ENCODE results near the gene CACNG8.
A peak's percentile ranks its signal among the peaks of the same experiment; 100 is the strongest.

CACNG8 gene

GRCh38 chr19:53983457-53984289 is 20.9 kb downstream of the CACNG8 start:
- no peak overlapping the region for H3K4me3 ChIP-seq (ENCODE audit: low read length)
- DNase-seq (ENCODE audit: low read depth) = no peak

GRCh38 chr19:53985863-53986262 is 23.1 kb downstream of the CACNG8 start:
- no peak overlapping the region for H3K4me3 ChIP-seq (ENCODE audit: low read length)
- DNase-seq (ENCODE audit: low read depth) = no peak
- no peak for TF ChIP-seq CTCF (conservative IDR thresholded peaks at IDR 0.05; ENCODE audit: low read length)

More at GRCh38 chr19:53983457-53984289, 20.9 kb downstream of the CACNG8 start:
- TF ChIP-seq CTCF (conservative IDR thresholded peaks at IDR 0.05; ENCODE audit: low read length) = no peak

DNA sequence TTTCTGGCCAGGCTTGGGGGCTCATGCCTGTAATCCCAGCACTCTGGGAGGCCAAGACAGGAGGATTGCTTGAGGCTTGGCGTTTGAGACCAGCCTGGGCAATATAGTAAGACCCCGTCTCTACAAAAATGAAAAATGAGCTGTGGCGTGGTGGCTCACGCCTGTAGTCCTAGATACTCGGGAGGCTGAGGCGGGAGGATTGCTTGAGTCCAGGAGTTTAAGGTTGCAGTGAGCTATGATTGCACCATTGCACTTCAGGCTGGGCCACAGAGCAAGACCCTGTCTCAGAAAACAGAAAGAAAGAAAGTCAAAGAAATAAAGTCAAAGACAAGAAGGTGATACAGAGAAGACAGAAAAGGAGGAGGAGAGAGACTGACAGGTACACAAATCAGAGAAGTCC is 26.2 kb downstream of the CACNG8 start:
- H3K4me3 ChIP-seq (ENCODE audit: low read length) = no peak overlapping the region
- DNase-seq (ENCODE audit: low read depth) = no peak
- no peak for TF ChIP-seq CTCF (conservative IDR thresholded peaks at IDR 0.05; ENCODE audit: low read length)

DNA sequence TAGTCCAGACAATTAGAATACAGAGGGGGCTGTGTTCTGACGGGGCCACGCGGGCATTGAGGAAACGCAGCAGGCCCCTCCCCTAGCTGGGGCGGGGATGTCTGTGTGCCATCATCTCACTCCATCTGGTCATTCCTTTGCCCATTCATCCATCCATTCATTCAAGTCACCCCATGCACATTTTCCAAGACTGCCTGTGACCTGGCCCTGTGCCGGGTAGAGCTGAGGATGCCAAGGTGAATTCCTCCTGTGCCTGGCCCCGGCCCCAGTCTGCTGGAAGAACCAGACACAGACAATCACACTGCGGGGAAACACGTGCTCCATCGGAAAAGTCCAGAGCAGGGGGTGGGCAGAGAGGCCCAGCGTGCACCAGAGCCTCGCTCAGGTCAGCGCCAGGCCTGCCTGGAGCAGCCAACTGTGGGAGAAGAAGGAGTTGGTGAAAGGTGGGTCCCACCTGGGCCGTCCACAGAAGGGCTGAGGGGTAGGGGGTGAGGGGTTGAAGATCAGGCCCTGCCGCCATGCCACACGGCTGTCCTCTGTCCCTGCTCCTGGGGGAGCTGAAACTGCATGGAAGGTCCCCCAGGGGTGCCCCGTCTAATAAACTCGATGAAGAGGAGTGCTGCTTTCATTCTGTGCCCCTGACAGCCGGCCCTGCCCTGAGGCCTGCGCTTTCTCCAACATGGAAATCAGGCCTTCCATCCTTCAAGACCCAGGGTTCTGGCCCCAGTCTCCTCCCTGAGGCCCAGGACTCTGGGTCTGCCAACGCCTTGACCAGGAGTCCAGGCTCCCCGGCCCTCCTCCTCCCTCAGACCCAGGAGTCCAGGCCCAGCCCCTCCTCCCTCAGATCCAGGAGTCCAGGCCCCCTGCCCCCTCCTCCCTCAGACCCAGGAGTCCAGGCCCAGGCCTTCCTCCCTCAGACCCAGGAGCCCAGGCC is 27.1 kb downstream of the CACNG8 start:
- no peak overlapping the region for H3K4me3 ChIP-seq (ENCODE audit: low read length)
- DNase-seq (ENCODE audit: low read depth) = no peak
- no peak for TF ChIP-seq CTCF (conservative IDR thresholded peaks at IDR 0.05; ENCODE audit: low read length)

DNA sequence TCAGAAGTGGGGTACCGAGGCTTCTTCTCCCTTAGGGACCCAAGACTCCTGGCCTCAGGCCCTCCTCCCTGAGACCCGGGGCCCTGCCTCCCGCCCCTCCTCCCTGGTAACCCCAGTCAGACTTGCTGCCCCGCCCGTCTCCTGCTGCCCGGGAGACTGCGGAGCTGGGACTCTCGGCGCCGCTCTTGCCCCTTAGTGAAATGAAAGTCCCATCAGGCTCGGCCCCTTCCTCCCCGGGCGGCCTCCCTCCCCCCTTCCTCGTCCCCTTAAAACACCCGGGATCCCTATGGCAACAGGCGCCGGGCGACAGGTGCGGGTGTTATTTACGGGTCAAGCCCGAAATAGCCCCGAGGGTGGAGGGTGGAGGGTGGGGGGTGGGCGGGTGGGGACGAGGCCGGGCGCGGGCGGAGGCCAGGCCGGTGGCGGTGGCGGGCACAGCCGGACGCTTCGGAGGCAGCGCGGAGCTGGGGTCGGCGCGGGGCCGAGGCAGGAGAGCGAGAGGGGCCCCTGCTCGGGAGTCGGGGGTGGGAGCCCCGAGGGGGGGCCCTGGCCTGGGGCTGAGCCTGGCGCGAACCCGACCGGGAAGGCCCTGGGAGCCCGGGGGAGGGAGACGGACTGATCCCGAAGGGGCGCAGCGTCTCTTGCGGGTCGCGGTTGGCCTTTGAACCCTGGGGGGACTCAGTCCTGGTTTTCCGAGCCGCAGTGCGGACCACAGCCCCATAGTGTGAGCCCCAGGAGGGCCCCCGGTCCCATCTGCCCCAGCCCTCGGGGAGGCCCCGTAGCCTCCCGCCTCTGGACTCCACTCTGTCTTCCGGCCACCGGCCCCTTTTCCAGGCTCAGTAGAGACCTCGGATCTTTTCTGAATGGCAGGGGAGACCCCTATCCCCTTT is 28.7 kb downstream of the CACNG8 start, which contains the start of gene CACNG6:
CACNG6 (plus strand) TSS at position 414 of the 890 bp plus-strand sequence. CDS start 1,241 bp downstream, outside the sequence.
- peak within 1 kb of the TSS; percentile 30 for H3K4me3 ChIP-seq (ENCODE audit: low read length)
- no peak for TF ChIP-seq CTCF (conservative IDR thresholded peaks at IDR 0.05; ENCODE audit: low read length)
- DNase-seq (ENCODE audit: low read depth) = no peak

GRCh38 chr19:53992211-53992610 is 29.5 kb downstream of the CACNG8 start:
- H3K4me3 ChIP-seq (ENCODE audit: low read length) = no peak overlapping the region
- no peak for TF ChIP-seq CTCF (conservative IDR thresholded peaks at IDR 0.05; ENCODE audit: low read length)
- DNase-seq (ENCODE audit: low read depth) = no peak

Measured in AG10803 (cell line).